GM12891 (cell line): ENCODE data around the gene SAP130.

Source experiments
- DNase-seq: peaks from one replicate; pipeline ENCODE4 v3.0.0; 2011; ENCODE audit warnings: low spot score; ENCODE audit not compliant: insufficient read length
- FAIRE-seq: peaks from 2 replicates; lab custom pipeline; 2011; peaks lifted over from hg19 to GRCh38; lab: Jason Lieb, UNC
- PAX5 ChIP-seq: IDR thresholded peaks from 2 replicates; pipeline ENCODE4 v1.6.1; 2011; ENCODE audit warnings: low read length, moderate library complexity, mild to moderate bottlenecking; ENCODE audit not compliant: insufficient read depth, severe bottlenecking
- POLR2A ChIP-seq: IDR thresholded peaks from 2 replicates; pipeline ENCODE4 v1.6.1; 2011; ENCODE audit warnings: low read depth, low read length, control low read depth
- POLR2AphosphoS5 ChIP-seq: IDR thresholded peaks from 2 replicates; pipeline ENCODE4 v1.6.1; 2011; ENCODE audit warnings: low read depth, low read length, control low read depth
- POU2F2 ChIP-seq: IDR thresholded peaks from 2 replicates; pipeline ENCODE4 v1.6.1; 2011; ENCODE audit warnings: low read depth, mild to moderate bottlenecking, control low read depth, low read length, moderate library complexity
- SPI1 ChIP-seq: IDR thresholded peaks from 2 replicates; pipeline ENCODE4 v1.6.1; 2011; ENCODE audit warnings: low read depth, low read length, control low read depth
- TAF1 ChIP-seq: IDR thresholded peaks from 2 replicates; pipeline ENCODE4 v1.6.1; 2011; ENCODE audit warnings: low read depth, low read length, control low read depth

Gene SAP130

GRCh38 chr2:128054104-128054885, 26.4 kb upstream of the SAP130 start:
- DNase-seq (no peak), FAIRE-seq (no peak)
- no peak for TF ChIP-seq TAF1
- no peak for TF ChIP-seq SPI1
- TF ChIP-seq POLR2AphosphoS5: no peak
- TF ChIP-seq PAX5: no peak
- no peak for TF ChIP-seq POLR2A

GRCh38 chr2:128053331-128053730, 25.5 kb upstream of the SAP130 start:
- TF ChIP-seq POU2F2: no peak
- TF ChIP-seq TAF1: no peak
- TF ChIP-seq POLR2A: no peak
- TF ChIP-seq POLR2AphosphoS5: no peak
- no peak for TF ChIP-seq PAX5
- no peak for TF ChIP-seq SPI1
- no peak for FAIRE-seq
- no peak for DNase-seq

- FAIRE-seq (no peak), DNase-seq (no peak)
- no peak for TF ChIP-seq TAF1
- no peak for TF ChIP-seq POLR2A
- TF ChIP-seq POLR2AphosphoS5: no peak
- TF ChIP-seq PAX5: no peak
- TF ChIP-seq POU2F2: no peak
- TF ChIP-seq SPI1: no peak
These were observed 15.2 kb upstream of the SAP130 start for GRCh38 chr2:128043041-128043440.

GRCh38 chr2:128041561-128041960, 13.7 kb upstream of the SAP130 start:
- no peak for FAIRE-seq
- TF ChIP-seq POLR2AphosphoS5 (no peak), POU2F2 (no peak), TAF1 (no peak), SPI1 (no peak), POLR2A (no peak), PAX5 (no peak)
- no peak for DNase-seq

- FAIRE-seq (no peak), DNase-seq (no peak)
- TF ChIP-seq POLR2AphosphoS5: no peak
- TF ChIP-seq PAX5: no peak
- TF ChIP-seq POLR2A: no peak
- no peak for TF ChIP-seq TAF1
- TF ChIP-seq SPI1: no peak
- TF ChIP-seq POU2F2: no peak
These were observed 12.4 kb upstream of the SAP130 start for GRCh38 chr2:128040166-128040771.

GRCh38 chr2:128039535-128039934, 11.7 kb upstream of the SAP130 start:
- FAIRE-seq (no peak), DNase-seq (no peak)
- TF ChIP-seq POLR2AphosphoS5 (no peak), POU2F2 (no peak), SPI1 (no peak), PAX5 (no peak)

- DNase-seq (no peak), FAIRE-seq (no peak)
- no peak for TF ChIP-seq POU2F2
- no peak for TF ChIP-seq SPI1
- no peak for TF ChIP-seq PAX5
- TF ChIP-seq POLR2AphosphoS5: no peak
- no peak for TF ChIP-seq POLR2A
- TF ChIP-seq TAF1: no peak
These were observed 10.6 kb upstream of the SAP130 start for GRCh38 chr2:128038411-128038810.

GRCh38 chr2:128037649-128038048, 9.8 kb upstream of the SAP130 start:
- no peak for DNase-seq
- TF ChIP-seq POU2F2 (no peak), PAX5 (no peak), SPI1 (no peak), POLR2AphosphoS5 (no peak), TAF1 (no peak), POLR2A (no peak)
- FAIRE-seq: no peak

- no peak for TF ChIP-seq POU2F2
- FAIRE-seq (peak; percentile 16), DNase-seq (no peak)
These were observed 9.1 kb upstream of the SAP130 start for GRCh38 chr2:128036748-128037607.

- FAIRE-seq (no peak), DNase-seq (no peak)
- TF ChIP-seq PAX5: no peak
- no peak for TF ChIP-seq POLR2A
- TF ChIP-seq SPI1: no peak
These were observed 4.2 kb upstream of the SAP130 start for GRCh38 chr2:128032092-128032491.
